Measurements from ENCODE around the gene KISS1R. TPM values are rescaled to one million over a fixed set of nuclear protein-coding genes. Genes with fewer than 3 reads are reported as not detected.

KISS1R gene
- total RNA-seq, 1 donor from 2014 or later: not detected

- ATAC-seq (peak; percentile 84), DNase-seq (peak; percentile 93)
- Histone ChIP-seq H3K27ac (peak within 1 kb of the TSS; percentile 94), H3K4me1 (peaks cover 38% of the 10 kb centered on the region), H3K36me3 (no peaks in the 10 kb centered on the region), H3K9me3 (no peaks in the 10 kb centered on the region), H3K27me3 (peaks cover 24% of the 10 kb centered on the region), H3K4me3 (peak within 1 kb of the TSS; percentile 83)
- intact Hi-C loops (cut with DNase I): no loop called here
- TF ChIP-seq, protein P1, sequence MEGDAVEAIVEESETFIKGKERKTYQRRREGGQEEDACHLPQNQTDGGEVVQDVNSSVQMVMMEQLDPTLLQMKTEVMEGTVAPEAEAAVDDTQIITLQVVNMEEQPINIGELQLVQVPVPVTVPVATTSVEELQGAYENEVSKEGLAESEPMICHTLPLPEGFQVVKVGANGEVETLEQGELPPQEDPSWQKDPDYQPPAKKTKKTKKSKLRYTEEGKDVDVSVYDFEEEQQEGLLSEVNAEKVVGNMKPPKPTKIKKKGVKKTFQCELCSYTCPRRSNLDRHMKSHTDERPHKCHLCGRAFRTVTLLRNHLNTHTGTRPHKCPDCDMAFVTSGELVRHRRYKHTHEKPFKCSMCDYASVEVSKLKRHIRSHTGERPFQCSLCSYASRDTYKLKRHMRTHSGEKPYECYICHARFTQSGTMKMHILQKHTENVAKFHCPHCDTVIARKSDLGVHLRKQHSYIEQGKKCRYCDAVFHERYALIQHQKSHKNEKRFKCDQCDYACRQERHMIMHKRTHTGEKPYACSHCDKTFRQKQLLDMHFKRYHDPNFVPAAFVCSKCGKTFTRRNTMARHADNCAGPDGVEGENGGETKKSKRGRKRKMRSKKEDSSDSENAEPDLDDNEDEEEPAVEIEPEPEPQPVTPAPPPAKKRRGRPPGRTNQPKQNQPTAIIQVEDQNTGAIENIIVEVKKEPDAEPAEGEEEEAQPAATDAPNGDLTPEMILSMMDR (IDR thresholded peaks at IDR 0.05): no peak
Observed at GRCh38 chr19:913080-913748, 3.9 kb upstream of the KISS1R start, which contains the start of gene R3HDM4. Gene R3HDM4 (minus strand): TSS chr19:913219. CDS start chr19:913157, 62 bp downstream.

- Histone ChIP-seq H3K4me3 (peak overlapping the region; percentile 35), H3K4me1 (peaks cover 25% of the 10 kb centered on the region), H3K36me3 (no peaks in the 10 kb centered on the region), H3K9me3 (no peaks in the 10 kb centered on the region), H3K27me3 (peaks cover 56% of the 10 kb centered on the region), H3K27ac (no peak overlapping the region)
- ATAC-seq (no peak), DNase-seq (no peak)
- TF ChIP-seq, protein P1 (IDR thresholded peaks at IDR 0.05): no peak
- intact Hi-C loops (cut with DNase I): loop anchor here (5.0 kb wide), 1 partner anchor 59 kb away; the partner anchor contains the start of gene CFD
Observed at GRCh38 chr19:916645-917322, 349 bp upstream of the KISS1R start.

DNA sequence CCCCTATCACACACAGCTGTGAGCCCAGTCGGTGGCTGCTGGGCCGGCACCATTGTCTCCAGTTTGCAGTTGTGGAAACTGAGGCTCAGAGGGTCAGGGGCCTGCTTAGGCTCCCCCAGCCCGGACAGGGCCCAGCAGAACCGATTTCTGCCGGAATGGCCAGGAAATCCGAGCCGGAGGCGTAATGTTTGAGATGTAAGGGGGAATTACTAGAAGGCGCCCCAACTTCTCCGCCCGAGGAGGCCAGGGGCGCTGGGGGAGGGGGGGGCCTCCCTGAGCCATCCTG, 962 bp downstream of the KISS1R start:
- TF ChIP-seq, protein P1 (IDR thresholded peaks at IDR 0.05): no peak
- ATAC-seq (no peak), DNase-seq (no peak)
- Histone ChIP-seq H3K4me3 (peak overlapping the region; percentile 35), H3K36me3 (no peaks in the 10 kb centered on the region), H3K4me1 (peaks cover 25% of the 10 kb centered on the region), H3K9me3 (no peaks in the 10 kb centered on the region), H3K27ac (no peak overlapping the region), H3K27me3 (peaks cover 56% of the 10 kb centered on the region)
- intact Hi-C loops (cut with DNase I): loop anchor here (5.0 kb wide), 1 partner anchor 61 kb away; the partner anchor contains the start of gene CFD

DNA sequence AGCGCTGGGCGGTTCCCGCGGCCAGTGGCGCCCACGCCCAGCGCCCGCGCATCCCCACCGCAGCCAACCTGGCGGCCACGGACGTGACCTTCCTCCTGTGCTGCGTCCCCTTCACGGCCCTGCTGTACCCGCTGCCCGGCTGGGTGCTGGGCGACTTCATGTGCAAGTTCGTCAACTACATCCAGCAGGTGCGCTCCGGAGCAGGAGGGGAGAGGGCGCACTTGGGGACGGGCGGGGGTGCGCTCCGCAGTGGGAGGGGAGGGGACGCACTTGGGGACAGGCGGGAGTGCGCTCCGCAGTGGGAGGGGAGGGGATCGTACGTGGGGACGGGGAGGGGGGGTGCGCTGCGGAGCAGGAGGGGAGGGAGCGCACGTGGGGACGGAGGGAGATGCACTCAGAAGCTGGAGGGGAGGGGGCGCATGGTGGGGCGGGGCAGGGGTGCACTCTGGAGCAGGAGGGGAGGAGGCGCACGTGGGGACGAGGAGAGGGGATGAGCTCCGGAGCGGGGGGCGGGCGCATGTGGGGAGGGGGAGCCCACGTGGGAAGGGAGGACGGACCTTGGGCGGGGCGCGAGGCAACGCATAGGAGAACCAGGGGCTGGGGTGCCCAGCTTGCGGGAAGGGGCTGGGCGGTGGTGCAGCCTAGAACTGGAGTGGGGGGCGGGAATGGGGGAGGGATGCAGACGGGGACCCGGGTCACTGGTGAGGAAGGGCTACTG, 1.5 kb downstream of the KISS1R start:
- Histone ChIP-seq H3K27me3 (peaks cover 56% of the 10 kb centered on the region), H3K36me3 (no peaks in the 10 kb centered on the region), H3K4me3 (no peak overlapping the region), H3K9me3 (no peaks in the 10 kb centered on the region), H3K27ac (no peak overlapping the region), H3K4me1 (peaks cover 23% of the 10 kb centered on the region)
- DNase-seq (peak; percentile 65), ATAC-seq (no peak)
- intact Hi-C loops (cut with DNase I): loop anchor here (5.0 kb wide), 1 partner anchor 61 kb away; the partner anchor contains the start of gene CFD
- TF ChIP-seq, protein P1 (IDR thresholded peaks at IDR 0.05): no peak

GRCh38 chr19:919199-920050, 2.3 kb downstream of the KISS1R start:
- Histone ChIP-seq H3K4me3 (peak overlapping the region; percentile 26), H3K36me3 (no peaks in the 10 kb centered on the region), H3K4me1 (peaks cover 23% of the 10 kb centered on the region), H3K9me3 (no peaks in the 10 kb centered on the region), H3K27me3 (peaks cover 56% of the 10 kb centered on the region), H3K27ac (no peak overlapping the region)
- intact Hi-C loops (cut with DNase I): loop anchor here (5.0 kb wide), 3 partner anchors 62 to 147 kb away; partner anchors contain the start of genes CFD and WDR18
- DNase-seq (peak; percentile 66), ATAC-seq (no peak)
- TF ChIP-seq, protein P1 (IDR thresholded peaks at IDR 0.05): no peak
